ENCODE results near the gene POU5F2.

DNA sequence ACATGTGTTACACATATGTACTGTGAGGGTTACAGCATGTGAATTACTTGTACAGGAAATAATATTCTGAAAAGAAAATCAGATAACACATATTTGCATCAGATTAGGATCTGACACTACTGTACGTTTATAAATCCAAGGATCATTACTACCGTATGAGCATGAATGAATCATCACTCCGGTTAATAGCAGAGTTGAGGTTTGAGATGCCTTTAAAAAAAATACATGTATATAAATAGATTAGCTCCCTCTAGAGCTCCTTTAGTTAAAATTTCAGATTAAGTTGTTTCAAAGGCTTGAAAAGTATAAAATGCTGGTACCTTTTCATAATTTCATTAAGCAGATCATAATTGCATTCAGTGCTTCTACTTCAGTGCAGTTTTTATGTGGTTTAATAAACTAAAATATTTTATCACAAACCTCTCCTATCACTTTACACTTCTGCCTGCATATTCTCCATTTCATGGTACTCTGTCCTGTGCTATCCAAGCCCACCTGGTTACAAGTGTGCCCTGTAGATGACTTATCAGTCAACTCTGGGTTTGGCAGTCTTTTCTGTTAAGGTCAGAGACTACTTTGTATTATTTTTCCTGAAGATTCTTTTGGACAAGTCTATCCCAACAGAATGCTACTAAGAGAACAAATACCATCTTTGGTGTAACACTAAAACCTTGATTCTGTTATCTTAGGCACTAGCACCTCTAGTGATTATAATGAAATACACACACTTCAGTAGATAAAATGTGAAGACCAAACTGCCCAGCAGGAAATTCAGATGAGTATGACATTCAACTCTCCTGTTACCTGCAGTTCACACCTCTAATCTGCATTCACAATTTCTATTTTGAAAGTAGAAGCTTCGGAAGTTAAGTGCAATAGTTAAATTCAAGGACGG lies 48.0 kb upstream of the POU5F2 start:
- TF ChIP-seq EZH2 (IDR thresholded peaks at IDR 0.05; ENCODE audit: low read depth, low read length, severe bottlenecking) (no peak), GABPA (IDR thresholded peaks at IDR 0.05; ENCODE audit: borderline replicate concordance, insufficient read depth, low read length) (no peak), POLR2A (IDR thresholded peaks at IDR 0.05; ENCODE audit: control extremely low read depth in 1 of 2, low read depth in 2 of 2, low read length in 2 of 2) (no peak), EP300 (IDR thresholded peaks at IDR 0.05; ENCODE audit: borderline replicate concordance in 1 of 2, low read depth in 2 of 2, low read length in 2 of 2) (no peak), TEAD4 (IDR thresholded peaks at IDR 0.05; ENCODE audit: low read depth, low read length) (no peak), POLR2AphosphoS5 (IDR thresholded peaks at IDR 0.05; ENCODE audit: low read depth, low read length) (no peak), NANOG (IDR thresholded peaks at IDR 0.05; ENCODE audit: insufficient read depth, low read depth, low read length, poor library complexity, severe bottlenecking) (no peak), EGR1 (IDR thresholded peaks at IDR 0.05; ENCODE audit: borderline replicate concordance, low read depth, low read length) (no peak)
- TF ChIP-seq, protein P1, sequence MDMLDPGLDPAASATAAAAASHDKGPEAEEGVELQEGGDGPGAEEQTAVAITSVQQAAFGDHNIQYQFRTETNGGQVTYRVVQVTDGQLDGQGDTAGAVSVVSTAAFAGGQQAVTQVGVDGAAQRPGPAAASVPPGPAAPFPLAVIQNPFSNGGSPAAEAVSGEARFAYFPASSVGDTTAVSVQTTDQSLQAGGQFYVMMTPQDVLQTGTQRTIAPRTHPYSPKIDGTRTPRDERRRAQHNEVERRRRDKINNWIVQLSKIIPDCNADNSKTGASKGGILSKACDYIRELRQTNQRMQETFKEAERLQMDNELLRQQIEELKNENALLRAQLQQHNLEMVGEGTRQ (IDR thresholded peaks at IDR 0.05; ENCODE audit: low read length) = no peak
- TF ChIP-seq, protein P2, sequence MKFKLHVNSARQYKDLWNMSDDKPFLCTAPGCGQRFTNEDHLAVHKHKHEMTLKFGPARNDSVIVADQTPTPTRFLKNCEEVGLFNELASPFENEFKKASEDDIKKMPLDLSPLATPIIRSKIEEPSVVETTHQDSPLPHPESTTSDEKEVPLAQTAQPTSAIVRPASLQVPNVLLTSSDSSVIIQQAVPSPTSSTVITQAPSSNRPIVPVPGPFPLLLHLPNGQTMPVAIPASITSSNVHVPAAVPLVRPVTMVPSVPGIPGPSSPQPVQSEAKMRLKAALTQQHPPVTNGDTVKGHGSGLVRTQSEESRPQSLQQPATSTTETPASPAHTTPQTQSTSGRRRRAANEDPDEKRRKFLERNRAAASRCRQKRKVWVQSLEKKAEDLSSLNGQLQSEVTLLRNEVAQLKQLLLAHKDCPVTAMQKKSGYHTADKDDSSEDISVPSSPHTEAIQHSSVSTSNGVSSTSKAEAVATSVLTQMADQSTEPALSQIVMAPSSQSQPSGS (IDR thresholded peaks at IDR 0.05; ENCODE audit: low read length) = no peak
- TF ChIP-seq, protein P3, sequence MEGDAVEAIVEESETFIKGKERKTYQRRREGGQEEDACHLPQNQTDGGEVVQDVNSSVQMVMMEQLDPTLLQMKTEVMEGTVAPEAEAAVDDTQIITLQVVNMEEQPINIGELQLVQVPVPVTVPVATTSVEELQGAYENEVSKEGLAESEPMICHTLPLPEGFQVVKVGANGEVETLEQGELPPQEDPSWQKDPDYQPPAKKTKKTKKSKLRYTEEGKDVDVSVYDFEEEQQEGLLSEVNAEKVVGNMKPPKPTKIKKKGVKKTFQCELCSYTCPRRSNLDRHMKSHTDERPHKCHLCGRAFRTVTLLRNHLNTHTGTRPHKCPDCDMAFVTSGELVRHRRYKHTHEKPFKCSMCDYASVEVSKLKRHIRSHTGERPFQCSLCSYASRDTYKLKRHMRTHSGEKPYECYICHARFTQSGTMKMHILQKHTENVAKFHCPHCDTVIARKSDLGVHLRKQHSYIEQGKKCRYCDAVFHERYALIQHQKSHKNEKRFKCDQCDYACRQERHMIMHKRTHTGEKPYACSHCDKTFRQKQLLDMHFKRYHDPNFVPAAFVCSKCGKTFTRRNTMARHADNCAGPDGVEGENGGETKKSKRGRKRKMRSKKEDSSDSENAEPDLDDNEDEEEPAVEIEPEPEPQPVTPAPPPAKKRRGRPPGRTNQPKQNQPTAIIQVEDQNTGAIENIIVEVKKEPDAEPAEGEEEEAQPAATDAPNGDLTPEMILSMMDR (IDR thresholded peaks at IDR 0.05; ENCODE audit: control extremely low read depth in 1 of 3, insufficient read depth in 1 of 3, low read depth in 1 of 3, low read length in 3 of 3) = no peak; a peak in 1 of 4 replicates
